MG63 (cell line): Measurements from ENCODE around the gene GSX2. TPM values are rescaled to one million over a fixed set of nuclear protein-coding genes. Genes with fewer than 3 reads are reported as not detected.
"Not testable (repeated sequence)": the region's sequence is repeated elsewhere in the genome, so short reads cannot be mapped to it uniquely, and the experiment has no call there.

Source experiments
- DNase-seq: peaks from one replicate; pipeline ENCODE4 v3.0.0-alpha.2; 2020
- H3K27me3 ChIP-seq: fragments of 250-450 bp; sonication (Bioruptor Pico); 2 replicates; pipeline ENCODE4 v1.5.1; 2020; ENCODE audit warnings: mild to moderate bottlenecking, moderate library complexity
- H3K36me3 ChIP-seq: fragments of 250-450 bp; sonication (Bioruptor Pico); 2 replicates; pipeline ENCODE4 v1.5.1; 2020; ENCODE audit warnings: mild to moderate bottlenecking, moderate library complexity
- H3K4me3 ChIP-seq: fragments of 250-450 bp; sonication (Bioruptor Pico); 2 replicates; pipeline ENCODE4 v1.5.1; 2020; ENCODE audit warnings: mild to moderate bottlenecking, moderate library complexity
- H3K9me3 ChIP-seq: fragments of 250-450 bp; sonication (Bioruptor Pico); 2 replicates; pipeline ENCODE4 v1.5.1; 2020; ENCODE audit warnings: mild to moderate bottlenecking, moderate library complexity
- total RNA-seq: library from RNA; depleted of rRNA; stranded (reverse); fragments of >200 nt; shearing (Covaris generic); gene quantifications from 2 replicates; pipeline ENCODE4 v1.2.3, GENCODE V29; 2014; ENCODE audit warnings: low replicate concordance

Gene GSX2
- total RNA-seq, 1 experiment from 2014 or later = not detected

GRCh38 chr4:54095110-54095825 is 4.7 kb upstream of the GSX2 start:
- Histone ChIP-seq H3K4me3 (no peak overlapping the region), H3K27me3 (peaks cover 24% of the 10 kb centered on the region), H3K36me3 (no peaks in the 10 kb centered on the region), H3K9me3 (no peaks in the 10 kb centered on the region)
- DNase-seq = no peak

GRCh38 chr4:54096295-54096962 is 3.5 kb upstream of the GSX2 start:
- Histone ChIP-seq H3K4me3 (no peak overlapping the region), H3K9me3 (no peaks in the 10 kb centered on the region), H3K27me3 (peaks cover 35% of the 10 kb centered on the region), H3K36me3 (no peaks in the 10 kb centered on the region)
- no peak for DNase-seq

- no peaks in the 10 kb centered on the region for H3K36me3 ChIP-seq
- no peak for DNase-seq
- H3K27me3 ChIP-seq = peaks cover 40% of the 10 kb centered on the region
- no peak overlapping the region for H3K4me3 ChIP-seq
- no peaks in the 10 kb centered on the region for H3K9me3 ChIP-seq
Observed at GRCh38 chr4:54097152-54097551, 2.8 kb upstream of the GSX2 start.

- Histone ChIP-seq H3K4me3 (no peak overlapping the region), H3K36me3 (no peaks in the 10 kb centered on the region), H3K27me3 (peaks cover 40% of the 10 kb centered on the region), H3K9me3 (no peaks in the 10 kb centered on the region)
- no peak for DNase-seq
Observed at GRCh38 chr4:54098375-54098774, 1.6 kb upstream of the GSX2 start.

GRCh38 chr4:54099287-54099747 is 646 bp upstream of the GSX2 start:
- Histone ChIP-seq H3K9me3 (no peaks in the 10 kb centered on the region), H3K4me3 (no peak overlapping the region), H3K27me3 (peaks cover 40% of the 10 kb centered on the region), H3K36me3 (no peaks in the 10 kb centered on the region)
- no peak for DNase-seq

- peaks cover 40% of the 10 kb centered on the region for H3K27me3 ChIP-seq
- no peaks in the 10 kb centered on the region for H3K9me3 ChIP-seq
- peak overlapping the region; percentile 30 for H3K4me3 ChIP-seq
- no peaks in the 10 kb centered on the region for H3K36me3 ChIP-seq
- peak; percentile 65 for DNase-seq
Observed at GRCh38 chr4:54100595-54101189, 729 bp downstream of the GSX2 start.

GRCh38 chr4:54101190-54102041 is 1.5 kb downstream of the GSX2 start:
- Histone ChIP-seq H3K36me3 (no peaks in the 10 kb centered on the region), H3K9me3 (no peaks in the 10 kb centered on the region), H3K4me3 (no peak overlapping the region), H3K27me3 (peaks cover 40% of the 10 kb centered on the region)
- DNase-seq = no peak

- Histone ChIP-seq H3K4me3 (no peak overlapping the region), H3K27me3 (peaks cover 40% of the 10 kb centered on the region), H3K9me3 (no peaks in the 10 kb centered on the region), H3K36me3 (no peaks in the 10 kb centered on the region)
- no peak for DNase-seq
Observed at GRCh38 chr4:54102531-54103106, 2.7 kb downstream of the GSX2 start.

- Histone ChIP-seq H3K4me3 (no peak overlapping the region), H3K9me3 (no peaks in the 10 kb centered on the region), H3K27me3 (peaks cover 37% of the 10 kb centered on the region)
Observed at GRCh38 chr4:54103190-54103574, 3.2 kb downstream of the GSX2 start.

GRCh38 chr4:54104907-54105306 is 4.9 kb downstream of the GSX2 start:
- Histone ChIP-seq H3K4me3 (no peak overlapping the region), H3K27me3 (peaks cover 19% of the 10 kb centered on the region), H3K36me3 (no peaks in the 10 kb centered on the region), H3K9me3 (no peaks in the 10 kb centered on the region)
- DNase-seq = no peak

More at GRCh38 chr4:54103190-54103574, 3.2 kb downstream of the GSX2 start:
- no peaks in the 10 kb centered on the region for H3K36me3 ChIP-seq
- DNase-seq = no peak

- Histone ChIP-seq H3K27me3 (no peaks in the 10 kb centered on the region), H3K4me3 (no peak overlapping the region), H3K36me3 (no peaks in the 10 kb centered on the region), H3K9me3 (no peaks in the 10 kb centered on the region)
- no peak for DNase-seq
Observed at GRCh38 chr4:54107951-54108748, 8.2 kb downstream of the GSX2 start.

GRCh38 chr4:54109241-54110018 is 9.5 kb downstream of the GSX2 start:
- DNase-seq = no peak
- Histone ChIP-seq H3K4me3 (no peak overlapping the region), H3K36me3 (no peaks in the 10 kb centered on the region), H3K27me3 (no peaks in the 10 kb centered on the region), H3K9me3 (no peaks in the 10 kb centered on the region)

- Histone ChIP-seq H3K36me3 (no peaks in the 10 kb centered on the region), H3K9me3 (0 out of 2 replicates have a peak, but pooled peaks cover 1% of the 10 kb centered on the region), H3K27me3 (no peaks in the 10 kb centered on the region), H3K4me3 (no peak overlapping the region)
- DNase-seq = no peak
Observed at GRCh38 chr4:54110019-54110416, 10.1 kb downstream of the GSX2 start.

GRCh38 chr4:54113206-54113605 is 13.2 kb downstream of the GSX2 start:
- H3K9me3 ChIP-seq, H3K27me3 ChIP-seq, H3K4me3 ChIP-seq, H3K36me3 ChIP-seq: not testable (repeated sequence)
- peak; percentile 68 for DNase-seq

GRCh38 chr4:54116246-54116645 is 16.3 kb downstream of the GSX2 start:
- H3K36me3 ChIP-seq, H3K9me3 ChIP-seq, H3K4me3 ChIP-seq, H3K27me3 ChIP-seq, DNase-seq: not testable (repeated sequence)
